HG02852 (cell line): ENCODE results near the gene JAK3.

Experiments
- ATAC-seq: cut with Tn5 transposase; IDR thresholded peaks from one replicate; pipeline ENCODE4 v1.9.1; 2021; ENCODE audit warnings: mild to moderate bottlenecking, moderate library complexity; ENCODE audit not compliant: unreplicated experiment

The JAK3 gene

DNA sequence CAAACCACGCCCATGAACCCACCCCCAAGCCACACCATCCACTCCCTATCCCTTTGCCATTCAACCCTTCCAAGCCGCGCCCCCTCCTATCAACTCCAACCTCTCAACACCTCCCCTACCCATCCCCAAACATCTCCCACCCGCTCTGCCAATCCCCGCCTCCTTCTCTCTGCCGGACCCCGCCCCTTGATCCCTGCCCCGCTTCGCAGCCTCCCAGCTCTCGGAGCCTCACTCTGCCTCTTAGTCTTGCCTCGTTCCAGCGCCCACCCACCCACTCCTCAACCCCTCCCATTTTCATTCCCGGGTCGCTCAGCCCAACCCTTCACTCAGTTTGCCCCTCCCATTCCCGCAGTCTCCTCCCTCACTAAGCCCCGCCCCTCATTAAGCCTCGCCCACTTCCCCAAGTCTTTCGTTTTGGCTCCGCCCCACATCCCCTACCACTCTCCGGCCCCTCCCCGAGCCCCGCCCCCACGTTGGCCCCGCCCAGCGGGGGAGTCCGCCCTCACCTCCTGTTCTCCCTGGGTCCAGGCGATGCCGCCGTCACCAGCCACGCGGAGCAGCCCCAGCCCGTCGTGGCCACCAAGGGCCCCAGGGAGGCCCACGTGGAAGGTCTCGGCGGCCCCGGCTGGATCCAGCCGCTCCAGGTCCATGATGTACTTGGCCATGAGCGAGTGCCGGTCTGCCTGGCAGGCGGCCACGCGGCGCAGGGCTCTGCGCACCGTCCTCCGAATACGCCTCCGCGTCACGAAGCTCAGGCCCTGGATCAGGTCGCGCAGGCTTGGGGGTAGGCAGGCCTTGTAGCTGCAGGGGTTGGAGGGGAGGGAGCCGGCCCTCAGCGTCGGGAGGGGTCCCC lies 5.7 kb downstream of the JAK3 start:
- ATAC-seq = no peak

DNA sequence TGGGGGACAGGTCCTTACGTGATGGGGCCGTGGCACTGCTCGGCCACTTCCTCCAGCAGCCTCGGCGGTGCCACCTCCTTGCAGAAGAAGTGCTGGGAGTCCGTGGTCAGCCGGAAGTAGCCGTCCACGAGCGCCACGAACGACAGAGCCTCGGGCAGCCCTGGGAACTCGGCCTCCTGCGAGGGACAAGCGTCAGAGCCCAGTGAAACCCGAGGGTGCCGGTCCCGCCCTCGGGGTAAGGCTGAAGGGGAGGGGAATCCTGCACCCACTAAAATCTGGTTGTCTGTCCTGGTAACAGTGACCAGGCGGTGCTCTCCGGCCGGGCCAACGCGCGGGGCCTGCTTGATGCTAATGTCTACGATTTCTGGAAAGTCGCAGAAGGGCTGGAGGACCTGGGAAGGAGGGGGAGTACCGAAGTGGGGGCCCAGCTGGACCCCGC lies 6.4 kb downstream of the JAK3 start:
- ATAC-seq = no peak

DNA sequence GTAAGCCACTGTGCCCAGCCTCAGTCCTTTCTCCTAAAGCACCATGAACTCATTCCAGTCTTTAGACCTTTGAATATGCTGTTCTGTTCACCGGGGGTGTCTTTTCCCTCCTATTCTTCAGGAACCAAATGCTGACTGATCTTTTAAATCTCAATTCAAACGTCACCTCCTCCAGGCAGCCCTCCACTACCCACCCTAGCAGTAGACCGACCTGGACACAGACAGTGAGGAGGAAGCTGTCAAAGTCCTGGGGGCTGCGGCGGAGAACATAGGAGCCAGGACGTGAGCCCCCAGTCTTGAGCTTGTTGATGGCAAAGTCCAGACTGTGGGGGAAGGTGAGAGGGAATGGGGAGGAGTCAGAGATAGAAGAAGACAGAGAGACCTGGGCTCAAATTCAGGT lies 7.8 kb downstream of the JAK3 start:
- ATAC-seq = no peak

DNA sequence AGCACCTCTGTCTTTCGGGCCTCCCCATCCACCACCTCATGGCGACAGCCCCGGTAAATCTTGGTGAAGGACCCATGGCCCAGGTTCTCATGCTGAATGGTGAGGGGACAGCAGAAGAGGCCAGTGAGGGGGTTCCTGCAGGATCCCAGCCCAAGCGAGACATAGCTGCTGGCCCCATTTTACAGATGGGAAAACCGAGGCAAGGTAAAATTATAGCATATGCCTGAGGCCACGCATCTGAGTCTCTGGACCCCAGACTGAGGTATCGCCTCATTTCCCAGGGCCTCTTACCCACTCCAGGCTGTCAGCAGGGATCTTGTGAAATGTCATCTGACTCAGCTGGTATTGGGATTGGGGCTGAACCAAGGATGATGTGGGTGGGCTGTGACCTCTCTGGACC lies 9.8 kb downstream of the JAK3 start:
- no peak for ATAC-seq

DNA sequence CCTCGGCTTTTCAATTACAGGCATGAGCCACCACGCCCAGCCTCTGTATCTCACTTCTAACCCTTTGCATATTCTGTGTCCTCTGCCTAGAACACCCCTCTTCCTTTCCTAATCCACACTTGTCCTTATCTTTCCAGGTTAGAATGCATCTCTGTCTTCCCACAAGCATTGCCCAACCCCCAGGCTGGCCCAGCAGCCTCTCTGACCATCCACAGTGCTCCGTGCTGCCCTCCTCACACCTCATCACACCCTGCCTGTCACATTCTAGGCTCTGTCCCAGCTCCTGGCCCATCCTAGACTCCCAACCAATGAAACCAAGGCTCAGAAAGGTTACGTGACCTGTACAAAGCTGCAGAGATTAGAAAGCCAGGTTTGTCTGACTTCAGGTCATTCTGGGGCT lies 11.3 kb downstream of the JAK3 start:
- no peak for ATAC-seq

DNA sequence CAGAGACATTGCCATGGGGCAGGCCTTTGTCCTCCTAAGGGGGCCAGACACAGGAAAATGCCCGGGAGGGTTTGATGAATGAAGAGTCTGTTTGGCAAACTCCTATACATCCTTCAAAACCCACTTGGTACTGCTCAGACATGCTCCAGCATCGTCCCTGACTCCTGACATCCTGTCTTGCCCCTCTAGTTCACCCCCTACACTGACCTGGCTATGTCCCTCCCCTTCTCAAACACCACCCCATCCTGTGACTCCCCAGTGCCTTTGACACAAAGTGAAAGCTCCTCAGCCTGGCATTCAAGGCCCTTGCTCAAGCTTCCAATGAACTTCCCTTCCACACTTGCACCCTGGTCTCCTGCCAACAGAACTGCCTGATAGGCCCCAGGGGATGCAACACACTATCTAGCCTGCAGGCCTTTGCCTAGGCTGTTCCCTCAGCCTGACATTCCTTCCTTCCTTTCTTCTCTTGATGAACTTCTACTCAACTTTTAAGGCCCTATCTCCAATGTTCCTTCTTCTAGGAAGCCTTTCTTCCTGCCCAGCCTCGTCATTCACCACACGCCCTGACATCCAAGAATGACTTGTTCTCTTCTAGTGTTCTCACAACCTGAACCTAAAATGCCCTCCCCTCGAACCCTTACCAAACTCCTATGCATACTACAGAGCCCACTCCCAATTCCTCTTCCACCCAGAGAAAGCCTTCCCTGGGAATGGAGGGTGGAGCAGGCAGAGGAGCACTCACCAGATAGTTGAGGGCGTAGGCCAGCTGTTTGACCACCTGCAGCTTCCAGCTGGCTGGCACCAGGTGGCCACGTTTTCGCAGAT lies 12.4 kb downstream of the JAK3 start:
- ATAC-seq = no peak

DNA sequence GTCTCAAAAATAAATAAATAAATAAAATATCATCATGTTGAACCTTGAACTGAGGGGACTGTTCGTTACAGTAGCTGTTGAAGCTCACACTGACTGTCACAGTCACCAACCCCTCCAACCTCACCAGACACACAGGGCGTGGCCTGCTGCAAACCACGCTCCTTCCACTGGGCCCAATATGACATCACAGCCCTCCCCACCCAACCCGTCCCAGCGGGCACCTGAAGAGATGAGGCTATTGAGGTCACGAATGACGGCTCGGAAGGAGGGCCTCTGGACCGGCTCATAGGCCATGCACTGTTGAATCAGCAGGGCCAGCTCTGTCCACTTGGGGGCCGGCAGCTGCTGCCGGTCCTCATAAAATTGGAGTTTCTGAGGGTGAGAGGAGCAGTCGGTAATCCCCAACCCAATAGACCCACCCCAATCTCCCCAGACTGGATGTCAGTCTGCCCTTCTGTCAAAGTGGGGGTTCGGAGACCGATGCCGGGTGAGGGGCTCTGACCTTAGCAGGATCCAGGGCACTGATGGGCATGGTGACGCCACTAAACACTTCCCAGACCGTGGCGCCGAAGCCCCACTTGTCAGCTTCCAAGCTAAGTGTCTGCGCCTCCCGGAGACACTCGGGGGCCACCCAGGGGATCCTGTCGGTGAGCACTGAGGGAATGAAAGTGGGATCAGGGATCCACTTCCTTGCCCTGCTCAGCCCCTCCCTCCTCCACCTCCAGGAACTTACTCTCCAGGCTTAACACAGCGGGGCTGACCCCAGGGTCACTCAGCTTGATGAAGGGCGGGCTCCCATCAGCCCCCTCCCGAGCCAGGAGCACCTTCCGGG lies 13.2 kb downstream of the JAK3 start:
- ATAC-seq = no peak

GRCh38 chr19:17832443-17833208 lies 15.2 kb downstream of the JAK3 start:
- no peak for ATAC-seq

DNA sequence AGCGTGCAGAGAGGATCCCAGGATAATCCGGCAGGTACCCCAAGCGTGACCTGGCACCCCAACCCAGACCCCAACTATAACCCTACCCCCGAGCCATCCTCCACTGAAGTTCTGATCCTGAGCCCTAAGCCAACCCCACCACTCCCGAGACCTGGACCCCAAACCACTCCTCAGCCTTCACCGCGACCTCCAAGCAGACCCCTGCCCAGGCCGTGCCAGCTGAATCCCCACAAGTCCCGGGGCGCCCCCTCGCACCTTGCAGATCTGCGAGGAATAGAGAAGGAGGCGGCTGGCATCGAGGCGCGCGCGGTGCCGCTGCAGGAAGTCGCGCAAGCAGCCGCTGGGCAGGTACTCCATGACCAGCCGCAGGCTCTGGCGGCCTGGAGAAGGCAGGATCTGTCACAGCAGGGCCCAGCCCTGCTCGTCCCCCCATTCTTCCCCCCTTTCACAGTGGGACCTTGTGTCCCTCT lies 16.3 kb downstream of the JAK3 start:
- ATAC-seq = no peak

- no peak for ATAC-seq
Measured at GRCh38 chr19:17830567-17831418, 17.0 kb downstream of the JAK3 start.

DNA sequence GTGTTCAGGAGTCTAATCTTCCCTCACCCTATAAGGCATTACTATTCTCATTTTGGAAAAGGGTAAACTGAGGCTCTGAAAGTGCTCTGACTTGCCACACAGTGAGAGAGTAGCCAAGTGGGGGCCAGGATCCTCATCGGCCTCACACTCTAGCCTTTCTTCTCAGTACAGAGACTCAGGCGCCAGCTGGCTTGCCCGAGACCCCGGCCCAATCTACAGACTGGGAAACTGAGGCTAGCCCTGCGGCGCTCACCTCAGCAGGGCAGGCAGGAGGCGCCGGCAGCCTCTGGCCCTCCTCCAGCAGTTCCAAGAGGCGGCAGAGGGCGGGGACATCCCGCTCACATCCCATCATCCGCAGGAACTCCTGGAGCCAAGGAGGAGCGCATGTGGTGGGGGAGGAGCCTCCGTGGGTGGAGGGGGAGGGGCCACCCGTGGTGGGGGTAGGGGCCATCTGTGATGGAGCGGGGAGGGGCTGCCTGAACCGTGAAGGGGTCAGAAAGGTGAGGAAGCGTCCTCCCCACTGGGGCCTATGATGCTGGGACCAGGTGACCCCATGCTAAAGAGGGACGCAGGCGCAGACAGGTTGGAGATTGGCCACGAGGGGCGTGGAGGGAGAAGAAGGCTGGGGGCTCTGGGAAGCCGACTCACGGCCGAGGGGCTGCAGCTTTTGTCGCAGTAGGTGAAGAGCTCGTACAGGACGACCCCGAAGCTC lies 17.8 kb downstream of the JAK3 start:
- no peak for ATAC-seq

DNA sequence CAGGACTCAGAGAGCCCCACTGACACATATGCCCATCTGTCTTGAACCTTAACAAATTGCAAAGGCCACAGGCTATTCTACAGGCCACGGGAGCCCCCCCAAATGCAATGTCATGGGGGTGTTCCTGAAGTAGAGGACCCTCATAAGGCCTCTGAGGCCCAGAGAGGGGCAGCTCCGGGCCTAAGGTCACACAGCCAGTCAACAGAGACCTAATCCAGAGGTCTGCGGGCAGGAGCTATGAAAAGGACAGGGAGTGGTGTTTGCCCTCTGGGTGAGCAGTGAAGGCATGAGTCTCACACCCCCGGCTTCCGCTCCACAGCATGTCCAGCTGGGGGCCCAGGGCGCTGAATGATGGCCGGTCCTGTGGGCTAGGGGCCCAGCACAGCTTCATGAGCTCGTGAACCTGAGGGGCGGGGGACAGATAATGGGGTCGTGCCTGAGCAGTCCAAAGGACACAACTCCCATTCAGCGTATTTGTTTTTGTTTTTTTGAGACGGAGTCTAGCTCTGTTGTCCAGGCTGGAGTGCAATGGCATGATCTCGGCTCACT lies 21.2 kb downstream of the JAK3 start:
- ATAC-seq = no peak

DNA sequence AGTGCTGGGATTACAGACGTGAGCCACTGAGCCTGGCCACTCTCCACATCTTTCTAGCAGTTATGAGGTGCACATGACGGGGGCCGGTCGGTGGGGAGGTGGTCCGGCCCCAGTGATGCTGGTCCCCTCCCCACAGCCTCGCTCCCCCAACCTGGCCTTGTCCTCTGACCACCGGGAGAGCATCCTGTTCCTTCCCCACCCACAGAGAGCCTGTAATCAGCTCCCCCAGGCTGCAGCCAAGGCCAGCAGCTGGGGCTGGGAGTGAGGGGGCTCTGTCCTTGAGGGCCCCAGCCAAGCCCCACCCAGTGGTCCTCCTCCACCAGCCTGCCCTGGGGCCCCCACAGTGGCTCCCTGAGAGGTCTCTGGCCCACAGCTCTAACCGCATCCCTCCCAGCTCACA lies 23.4 kb downstream of the JAK3 start:
- no peak for ATAC-seq

GRCh38 chr19:17821190-17821589 lies 26.6 kb downstream of the JAK3 start, which contains the start of gene INSL3:
Gene INSL3 (minus strand): TSS chr19:17821519. CDS start chr19:17821506, 13 bp downstream.
- ATAC-seq = no peak

- ATAC-seq = no peak
Measured at GRCh38 chr19:17817668-17818363, 30.0 kb downstream of the JAK3 start.

DNA sequence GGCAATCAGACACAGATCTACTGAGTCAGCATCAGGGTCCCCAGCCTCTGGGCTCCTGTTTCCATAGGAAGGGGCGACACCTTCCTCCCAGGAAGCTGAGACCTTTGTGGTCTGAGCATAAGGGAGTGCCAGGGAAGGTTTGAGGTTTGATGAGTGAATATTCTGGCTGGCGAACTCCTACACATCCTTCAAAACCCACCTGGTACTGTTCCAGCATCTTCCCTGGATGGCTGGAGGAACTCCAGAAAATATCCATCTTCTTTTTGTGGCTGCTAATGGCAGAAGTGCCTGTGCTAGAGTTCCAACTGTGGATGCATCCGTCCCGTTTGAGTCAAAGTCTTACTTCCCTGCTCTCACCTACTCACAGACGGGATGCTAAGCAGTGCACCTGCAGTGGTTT lies 35.7 kb downstream of the JAK3 start:
- ATAC-seq = no peak

DNA sequence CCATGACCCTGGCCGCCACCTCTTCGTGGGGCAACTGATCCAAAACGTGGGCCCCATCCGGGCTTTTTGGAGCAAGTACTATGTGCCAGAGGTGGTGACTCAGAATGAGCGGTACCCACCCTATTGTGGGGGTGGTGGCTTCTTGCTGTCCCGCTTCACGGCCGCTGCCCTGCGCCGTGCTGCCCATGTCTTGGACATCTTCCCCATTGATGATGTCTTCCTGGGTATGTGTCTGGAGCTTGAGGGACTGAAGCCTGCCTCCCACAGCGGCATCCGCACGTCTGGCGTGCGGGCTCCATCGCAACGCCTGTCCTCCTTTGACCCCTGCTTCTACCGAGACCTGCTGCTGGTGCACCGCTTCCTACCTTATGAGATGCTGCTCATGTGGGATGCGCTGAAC lies 36.1 kb downstream of the JAK3 start:
- no peak for ATAC-seq

- ATAC-seq = no peak
Measured at GRCh38 chr19:17811103-17811502, 36.7 kb downstream of the JAK3 start.
